GM08714 (cell line): Measurements from ENCODE around the gene STXBP6.

Source experiments
- H3K4me3 ChIP-seq: fragments of 200-500 bp; sonication (Bioruptor generic); 2 replicates; pipeline ENCODE4 v1.5.1; 2014; ENCODE audit warnings: mild to moderate bottlenecking, low read length, inconsistent platforms
- ZNF274 ChIP-seq: IDR thresholded peaks from 2 replicates; pipeline ENCODE4 v1.6.1; 2012; ENCODE audit warnings: mild to moderate bottlenecking, low read depth, low read length

STXBP6 gene

GRCh38 chr14:24921903-24922302, 128.0 kb downstream of the STXBP6 start:
- TF ChIP-seq ZNF274: no peak
- H3K4me3 ChIP-seq: no peak overlapping the region

GRCh38 chr14:24920265-24921075, 129.5 kb downstream of the STXBP6 start:
- H3K4me3 ChIP-seq: no peak overlapping the region
- no peak for TF ChIP-seq ZNF274

- no peak overlapping the region for H3K4me3 ChIP-seq
- no peak for TF ChIP-seq ZNF274
Observed at GRCh38 chr14:24918822-24919221, 131.1 kb downstream of the STXBP6 start.

GRCh38 chr14:24915958-24916595, 133.9 kb downstream of the STXBP6 start:
- TF ChIP-seq ZNF274: no peak
- H3K4me3 ChIP-seq: no peak overlapping the region

- no peak for TF ChIP-seq ZNF274
- no peak overlapping the region for H3K4me3 ChIP-seq
Observed at GRCh38 chr14:24915403-24915921, 134.5 kb downstream of the STXBP6 start.

GRCh38 chr14:24913746-24914145, 136.2 kb downstream of the STXBP6 start:
- H3K4me3 ChIP-seq: no peak overlapping the region
- no peak for TF ChIP-seq ZNF274

GRCh38 chr14:24913021-24913420, 136.9 kb downstream of the STXBP6 start:
- H3K4me3 ChIP-seq: no peak overlapping the region

GRCh38 chr14:24911324-24912109, 138.4 kb downstream of the STXBP6 start:
- TF ChIP-seq ZNF274: no peak

More at GRCh38 chr14:24913021-24913420, 136.9 kb downstream of the STXBP6 start:
- no peak for TF ChIP-seq ZNF274

GRCh38 chr14:24910408-24910986, 139.4 kb downstream of the STXBP6 start:
- no peak overlapping the region for H3K4me3 ChIP-seq
- no peak for TF ChIP-seq ZNF274

More at GRCh38 chr14:24911324-24912109, 138.4 kb downstream of the STXBP6 start:
- no peak overlapping the region for H3K4me3 ChIP-seq

GRCh38 chr14:24909523-24910302, 140.2 kb downstream of the STXBP6 start:
- H3K4me3 ChIP-seq: no peak overlapping the region
- no peak for TF ChIP-seq ZNF274

- TF ChIP-seq ZNF274: no peak
- no peak overlapping the region for H3K4me3 ChIP-seq
Observed at GRCh38 chr14:24908592-24909236, 141.2 kb downstream of the STXBP6 start.

- no peak for TF ChIP-seq ZNF274
- H3K4me3 ChIP-seq: no peak overlapping the region
Observed at GRCh38 chr14:24904533-24904932, 145.4 kb downstream of the STXBP6 start.

GRCh38 chr14:24903337-24903736, 146.6 kb downstream of the STXBP6 start:
- no peak overlapping the region for H3K4me3 ChIP-seq
- TF ChIP-seq ZNF274: no peak
